Measurements from ENCODE around the gene UBE2C. TPM values are rescaled to one million over a fixed set of nuclear protein-coding genes. Genes with fewer than 3 reads are reported as not detected.

The UBE2C gene
- total and polyA plus RNA-seq, 2 of the 8 experiments (the other 6 are each of a cell fraction or from before 2014, with no cell fraction given) = 243 to 326 TPM

DNA sequence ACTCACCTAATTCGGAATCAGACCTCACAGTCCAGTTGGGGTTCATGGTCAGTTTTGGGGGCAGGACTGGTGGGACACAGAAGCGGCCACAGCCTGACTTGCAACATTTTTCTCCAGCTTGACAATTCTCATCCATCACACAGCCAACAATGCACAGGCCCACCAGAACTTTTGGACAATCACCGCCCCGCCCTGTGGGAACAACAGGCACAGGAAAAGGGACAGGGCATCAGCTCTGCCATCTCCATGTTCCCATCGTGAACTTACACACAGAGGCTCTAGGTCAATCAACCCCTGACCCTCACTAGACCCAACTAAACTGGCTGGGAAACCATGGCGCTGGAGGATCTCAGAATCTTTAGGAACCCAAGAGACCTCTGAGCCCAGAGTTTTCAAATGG, 37.0 kb upstream of the UBE2C start (continued):
- TF ChIP-seq, protein P1, sequence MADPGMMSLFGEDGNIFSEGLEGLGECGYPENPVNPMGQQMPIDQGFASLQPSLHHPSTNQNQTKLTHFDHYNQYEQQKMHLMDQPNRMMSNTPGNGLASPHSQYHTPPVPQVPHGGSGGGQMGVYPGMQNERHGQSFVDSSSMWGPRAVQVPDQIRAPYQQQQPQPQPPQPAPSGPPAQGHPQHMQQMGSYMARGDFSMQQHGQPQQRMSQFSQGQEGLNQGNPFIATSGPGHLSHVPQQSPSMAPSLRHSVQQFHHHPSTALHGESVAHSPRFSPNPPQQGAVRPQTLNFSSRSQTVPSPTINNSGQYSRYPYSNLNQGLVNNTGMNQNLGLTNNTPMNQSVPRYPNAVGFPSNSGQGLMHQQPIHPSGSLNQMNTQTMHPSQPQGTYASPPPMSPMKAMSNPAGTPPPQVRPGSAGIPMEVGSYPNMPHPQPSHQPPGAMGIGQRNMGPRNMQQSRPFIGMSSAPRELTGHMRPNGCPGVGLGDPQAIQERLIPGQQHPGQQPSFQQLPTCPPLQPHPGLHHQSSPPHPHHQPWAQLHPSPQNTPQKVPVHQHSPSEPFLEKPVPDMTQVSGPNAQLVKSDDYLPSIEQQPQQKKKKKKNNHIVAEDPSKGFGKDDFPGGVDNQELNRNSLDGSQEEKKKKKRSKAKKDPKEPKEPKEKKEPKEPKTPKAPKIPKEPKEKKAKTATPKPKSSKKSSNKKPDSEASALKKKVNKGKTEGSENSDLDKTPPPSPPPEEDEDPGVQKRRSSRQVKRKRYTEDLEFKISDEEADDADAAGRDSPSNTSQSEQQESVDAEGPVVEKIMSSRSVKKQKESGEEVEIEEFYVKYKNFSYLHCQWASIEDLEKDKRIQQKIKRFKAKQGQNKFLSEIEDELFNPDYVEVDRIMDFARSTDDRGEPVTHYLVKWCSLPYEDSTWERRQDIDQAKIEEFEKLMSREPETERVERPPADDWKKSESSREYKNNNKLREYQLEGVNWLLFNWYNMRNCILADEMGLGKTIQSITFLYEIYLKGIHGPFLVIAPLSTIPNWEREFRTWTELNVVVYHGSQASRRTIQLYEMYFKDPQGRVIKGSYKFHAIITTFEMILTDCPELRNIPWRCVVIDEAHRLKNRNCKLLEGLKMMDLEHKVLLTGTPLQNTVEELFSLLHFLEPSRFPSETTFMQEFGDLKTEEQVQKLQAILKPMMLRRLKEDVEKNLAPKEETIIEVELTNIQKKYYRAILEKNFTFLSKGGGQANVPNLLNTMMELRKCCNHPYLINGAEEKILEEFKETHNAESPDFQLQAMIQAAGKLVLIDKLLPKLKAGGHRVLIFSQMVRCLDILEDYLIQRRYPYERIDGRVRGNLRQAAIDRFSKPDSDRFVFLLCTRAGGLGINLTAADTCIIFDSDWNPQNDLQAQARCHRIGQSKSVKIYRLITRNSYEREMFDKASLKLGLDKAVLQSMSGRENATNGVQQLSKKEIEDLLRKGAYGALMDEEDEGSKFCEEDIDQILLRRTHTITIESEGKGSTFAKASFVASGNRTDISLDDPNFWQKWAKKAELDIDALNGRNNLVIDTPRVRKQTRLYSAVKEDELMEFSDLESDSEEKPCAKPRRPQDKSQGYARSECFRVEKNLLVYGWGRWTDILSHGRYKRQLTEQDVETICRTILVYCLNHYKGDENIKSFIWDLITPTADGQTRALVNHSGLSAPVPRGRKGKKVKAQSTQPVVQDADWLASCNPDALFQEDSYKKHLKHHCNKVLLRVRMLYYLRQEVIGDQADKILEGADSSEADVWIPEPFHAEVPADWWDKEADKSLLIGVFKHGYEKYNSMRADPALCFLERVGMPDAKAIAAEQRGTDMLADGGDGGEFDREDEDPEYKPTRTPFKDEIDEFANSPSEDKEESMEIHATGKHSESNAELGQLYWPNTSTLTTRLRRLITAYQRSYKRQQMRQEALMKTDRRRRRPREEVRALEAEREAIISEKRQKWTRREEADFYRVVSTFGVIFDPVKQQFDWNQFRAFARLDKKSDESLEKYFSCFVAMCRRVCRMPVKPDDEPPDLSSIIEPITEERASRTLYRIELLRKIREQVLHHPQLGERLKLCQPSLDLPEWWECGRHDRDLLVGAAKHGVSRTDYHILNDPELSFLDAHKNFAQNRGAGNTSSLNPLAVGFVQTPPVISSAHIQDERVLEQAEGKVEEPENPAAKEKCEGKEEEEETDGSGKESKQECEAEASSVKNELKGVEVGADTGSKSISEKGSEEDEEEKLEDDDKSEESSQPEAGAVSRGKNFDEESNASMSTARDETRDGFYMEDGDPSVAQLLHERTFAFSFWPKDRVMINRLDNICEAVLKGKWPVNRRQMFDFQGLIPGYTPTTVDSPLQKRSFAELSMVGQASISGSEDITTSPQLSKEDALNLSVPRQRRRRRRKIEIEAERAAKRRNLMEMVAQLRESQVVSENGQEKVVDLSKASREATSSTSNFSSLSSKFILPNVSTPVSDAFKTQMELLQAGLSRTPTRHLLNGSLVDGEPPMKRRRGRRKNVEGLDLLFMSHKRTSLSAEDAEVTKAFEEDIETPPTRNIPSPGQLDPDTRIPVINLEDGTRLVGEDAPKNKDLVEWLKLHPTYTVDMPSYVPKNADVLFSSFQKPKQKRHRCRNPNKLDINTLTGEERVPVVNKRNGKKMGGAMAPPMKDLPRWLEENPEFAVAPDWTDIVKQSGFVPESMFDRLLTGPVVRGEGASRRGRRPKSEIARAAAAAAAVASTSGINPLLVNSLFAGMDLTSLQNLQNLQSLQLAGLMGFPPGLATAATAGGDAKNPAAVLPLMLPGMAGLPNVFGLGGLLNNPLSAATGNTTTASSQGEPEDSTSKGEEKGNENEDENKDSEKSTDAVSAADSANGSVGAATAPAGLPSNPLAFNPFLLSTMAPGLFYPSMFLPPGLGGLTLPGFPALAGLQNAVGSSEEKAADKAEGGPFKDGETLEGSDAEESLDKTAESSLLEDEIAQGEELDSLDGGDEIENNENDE (IDR thresholded peaks at IDR 0.05; ENCODE audit: insufficient replicate concordance, low read length) = no peak
- TF ChIP-seq JUND (IDR thresholded peaks at IDR 0.05; ENCODE audit: low read length) (no peak), FOSL1 (IDR thresholded peaks at IDR 0.05; ENCODE audit: insufficient read depth, low read depth, low read length) (no peak), POLR2A (IDR thresholded peaks at IDR 0.05; ENCODE audit: control extremely low read depth in 1 of 2, low read depth in 2 of 2, low read length in 2 of 2) (no peak), BRCA1 (IDR thresholded peaks at IDR 0.05; ENCODE audit: low read depth, low read length) (no peak)
- TF ChIP-seq, protein P2, sequence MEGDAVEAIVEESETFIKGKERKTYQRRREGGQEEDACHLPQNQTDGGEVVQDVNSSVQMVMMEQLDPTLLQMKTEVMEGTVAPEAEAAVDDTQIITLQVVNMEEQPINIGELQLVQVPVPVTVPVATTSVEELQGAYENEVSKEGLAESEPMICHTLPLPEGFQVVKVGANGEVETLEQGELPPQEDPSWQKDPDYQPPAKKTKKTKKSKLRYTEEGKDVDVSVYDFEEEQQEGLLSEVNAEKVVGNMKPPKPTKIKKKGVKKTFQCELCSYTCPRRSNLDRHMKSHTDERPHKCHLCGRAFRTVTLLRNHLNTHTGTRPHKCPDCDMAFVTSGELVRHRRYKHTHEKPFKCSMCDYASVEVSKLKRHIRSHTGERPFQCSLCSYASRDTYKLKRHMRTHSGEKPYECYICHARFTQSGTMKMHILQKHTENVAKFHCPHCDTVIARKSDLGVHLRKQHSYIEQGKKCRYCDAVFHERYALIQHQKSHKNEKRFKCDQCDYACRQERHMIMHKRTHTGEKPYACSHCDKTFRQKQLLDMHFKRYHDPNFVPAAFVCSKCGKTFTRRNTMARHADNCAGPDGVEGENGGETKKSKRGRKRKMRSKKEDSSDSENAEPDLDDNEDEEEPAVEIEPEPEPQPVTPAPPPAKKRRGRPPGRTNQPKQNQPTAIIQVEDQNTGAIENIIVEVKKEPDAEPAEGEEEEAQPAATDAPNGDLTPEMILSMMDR (IDR thresholded peaks at IDR 0.05; ENCODE audit: control extremely low read depth in 1 of 3, insufficient read depth in 1 of 3, low read depth in 1 of 3, low read length in 3 of 3) = no peak

All from H1 (cell line).